Panc1 (cell line): ENCODE results near the gene TIMM22.

Source experiments
- CTCF ChIP-seq: fragments of 450-650 bp; IDR thresholded peaks from 2 replicates; pipeline ENCODE4 v1.5.1; 2017; ENCODE audit warnings: mild to moderate bottlenecking
- REST ChIP-seq, 2 experiments: IDR thresholded peaks; 2 replicates each; pipeline ENCODE4 v1.6.1; 2011 to 2012; ENCODE audit warnings: low read depth in 2 of 2, control low read depth in 1 of 2, low read length in 1 of 2, mild to moderate bottlenecking in 1 of 2, moderate library complexity in 1 of 2; ENCODE audit not compliant: insufficient read depth in 1 of 2

GRCh38 chr17:1002771-1003555 is 6.0 kb downstream of the TIMM22 start:
- no peak for TF ChIP-seq CTCF
- no peak for TF ChIP-seq REST (IDR thresholded peaks at IDR 0.05; ENCODE audit: insufficient read depth in 1 of 2, low read depth in 2 of 2, low read length in 1 of 2)
